ENCODE measurements around the gene MRPL51. TPM values are rescaled to one million over a fixed set of nuclear protein-coding genes. Genes with fewer than 3 reads are reported as not detected.
A peak's percentile ranks its signal among the peaks of the same experiment; 100 is the strongest.
"Not testable (repeated sequence)": the region's sequence is repeated elsewhere in the genome, so short reads cannot be mapped to it uniquely, and the experiment has no call there.

The MRPL51 gene
- total RNA-seq, 2 experiments from 2014 or later = 152 to 338 TPM

DNA sequence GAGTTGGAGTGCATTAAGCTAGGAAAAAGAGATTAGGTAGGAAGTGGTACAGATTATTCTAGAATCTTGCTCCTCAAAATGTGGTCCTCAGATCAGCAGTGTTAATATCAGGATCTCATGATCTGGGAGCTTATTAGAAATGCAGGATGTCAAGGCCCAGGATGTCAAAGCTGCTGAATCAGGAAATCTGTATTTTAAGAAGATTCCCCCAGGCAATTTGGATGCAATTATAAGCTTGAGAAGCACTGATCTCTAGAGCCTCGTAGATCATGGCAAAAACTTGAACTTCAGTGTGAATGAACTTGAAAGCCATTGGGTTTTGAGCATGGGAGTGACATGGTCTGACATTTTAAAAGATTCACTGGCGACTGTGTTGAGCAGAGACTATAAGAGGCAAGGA, 7.4 kb upstream of the MRPL51 start:
- H3K9me3 ChIP-seq (ENCODE audit: low read length) = no peaks in the 10 kb centered on the region
- intact Hi-C loops (cut with micrococcal nuclease; ENCODE audit: unreplicated experiment) = no loop called here
- no peak overlapping the region for H3K4me2 ChIP-seq (ENCODE audit: low read length)
- H3K27ac ChIP-seq (ENCODE audit: low read depth, low read length, poor library complexity, severe bottlenecking) = no peak overlapping the region
- H3K4me3 ChIP-seq (ENCODE audit: low read depth, low read length, poor library complexity, severe bottlenecking) = no peak overlapping the region
- no peaks in the 10 kb centered on the region for H3K9me2 ChIP-seq (ENCODE audit: insufficient read depth, low read length)
- ChIA-PET CTCF (ENCODE audit: unreplicated experiment) (no interaction called here), POLR2A (interaction anchor here (1.2 to 1.5 kb wide), 2 partner anchors 29 to 34 kb away, joined by 3 to 4 read pairs; partner anchors contain the start of genes GAPDH and VAMP1)
- peaks cover 96% of the 10 kb centered on the region for H3K36me3 ChIP-seq (ENCODE audit: insufficient read depth, low read length)
- peaks cover 76% of the 10 kb centered on the region for H3K79me2 ChIP-seq (ENCODE audit: insufficient read depth, low read depth, low read length)
- no TSS peak for BruUV-seq (replicated peaks)
- DNase-seq (ENCODE audit: low spot score) = no peak
- no peaks in the 10 kb centered on the region for H4K20me1 ChIP-seq (ENCODE audit: insufficient read depth, low read length)
- H3K4me1 ChIP-seq (ENCODE audit: insufficient read depth, low read length, poor library complexity, severe bottlenecking) = peaks cover 20% of the 10 kb centered on the region
- TF ChIP-seq EZH2phosphoT487 (IDR thresholded peaks at IDR 0.05; ENCODE audit: borderline replicate concordance, low read depth, low read length) = no peak
- TF ChIP-seq, protein P1, sequence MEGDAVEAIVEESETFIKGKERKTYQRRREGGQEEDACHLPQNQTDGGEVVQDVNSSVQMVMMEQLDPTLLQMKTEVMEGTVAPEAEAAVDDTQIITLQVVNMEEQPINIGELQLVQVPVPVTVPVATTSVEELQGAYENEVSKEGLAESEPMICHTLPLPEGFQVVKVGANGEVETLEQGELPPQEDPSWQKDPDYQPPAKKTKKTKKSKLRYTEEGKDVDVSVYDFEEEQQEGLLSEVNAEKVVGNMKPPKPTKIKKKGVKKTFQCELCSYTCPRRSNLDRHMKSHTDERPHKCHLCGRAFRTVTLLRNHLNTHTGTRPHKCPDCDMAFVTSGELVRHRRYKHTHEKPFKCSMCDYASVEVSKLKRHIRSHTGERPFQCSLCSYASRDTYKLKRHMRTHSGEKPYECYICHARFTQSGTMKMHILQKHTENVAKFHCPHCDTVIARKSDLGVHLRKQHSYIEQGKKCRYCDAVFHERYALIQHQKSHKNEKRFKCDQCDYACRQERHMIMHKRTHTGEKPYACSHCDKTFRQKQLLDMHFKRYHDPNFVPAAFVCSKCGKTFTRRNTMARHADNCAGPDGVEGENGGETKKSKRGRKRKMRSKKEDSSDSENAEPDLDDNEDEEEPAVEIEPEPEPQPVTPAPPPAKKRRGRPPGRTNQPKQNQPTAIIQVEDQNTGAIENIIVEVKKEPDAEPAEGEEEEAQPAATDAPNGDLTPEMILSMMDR (conservative IDR thresholded peaks at IDR 0.05; ENCODE audit: low read length) = no peak
- no peak overlapping the region for H2AFZ ChIP-seq (ENCODE audit: low read length)

DNA sequence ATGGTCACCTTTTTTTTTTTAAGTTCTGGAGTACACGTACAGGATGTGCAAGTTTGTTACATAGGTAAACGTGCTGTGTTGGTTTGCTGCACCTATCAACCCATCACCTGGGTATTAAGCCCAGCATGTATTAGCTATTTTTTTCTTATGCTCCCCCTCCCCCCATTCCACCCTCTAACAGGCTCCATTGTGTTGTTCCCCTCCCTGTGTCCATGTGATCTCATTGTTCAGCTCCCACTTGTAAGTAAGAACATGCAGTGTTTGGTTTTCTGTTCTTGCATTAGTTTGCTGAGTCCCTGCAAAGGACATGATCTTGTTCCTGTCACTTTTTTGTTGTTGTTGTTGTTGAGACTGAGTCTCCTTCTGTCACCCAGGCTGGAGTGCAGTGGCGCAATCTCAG, 4.2 kb upstream of the MRPL51 start:
- BruUV-seq (replicated peaks); intact Hi-C loops (cut with micrococcal nuclease; ENCODE audit: unreplicated experiment): not testable (repeated sequence)
- peak overlapping the region; percentile 98; the same call in 1 of the 2 replicates for H3K4me2 ChIP-seq (ENCODE audit: low read length)

DNA sequence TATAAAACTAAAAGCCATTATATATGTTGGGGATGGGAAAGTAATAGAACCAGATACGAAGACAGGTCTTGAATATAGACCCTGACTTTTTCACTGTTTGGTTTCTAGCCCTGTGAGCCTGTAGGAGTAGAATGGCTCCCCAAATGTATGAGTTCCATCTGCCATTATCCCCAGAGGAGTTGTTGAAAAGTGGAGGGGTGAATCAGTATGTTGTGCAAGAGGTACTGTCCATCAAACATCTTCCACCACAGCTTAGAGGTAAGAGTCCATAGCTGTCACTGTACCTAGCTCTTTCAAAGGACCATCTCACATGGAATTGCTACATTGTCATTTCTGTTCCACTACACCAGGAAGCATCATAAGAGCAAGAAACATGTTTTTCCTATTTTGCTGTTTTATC, 1.9 kb upstream of the MRPL51 start:
- intact Hi-C loops (cut with micrococcal nuclease; ENCODE audit: unreplicated experiment) = loop anchor here (1.0 to 5.0 kb wide), 2 partner anchors 39 to 202 kb away; partner anchors contain the start of gene GAPDH
- H3K4me2 ChIP-seq (ENCODE audit: low read length) = peak overlapping the region; percentile 98
- POLR2A ChIA-PET = interaction anchor here (0.6 to 3.4 kb wide), 13 partner anchors 8 to 229 kb away, joined by 3 to 14 read pairs (median 4); partner anchors contain the start of genes CD27, COPS7A, GAPDH and TAPBPL
- H3K27ac ChIP-seq (ENCODE audit: low read depth, low read length, poor library complexity, severe bottlenecking) = peak overlapping the region; percentile 96
- no TSS peak for BruUV-seq (replicated peaks)
- peaks cover 37% of the 10 kb centered on the region for H3K4me1 ChIP-seq (ENCODE audit: insufficient read depth, low read length, poor library complexity, severe bottlenecking)
- no peak overlapping the region for H2AFZ ChIP-seq (ENCODE audit: low read length)
- H3K9me2 ChIP-seq (ENCODE audit: insufficient read depth, low read length) = no peaks in the 10 kb centered on the region
- H3K79me2 ChIP-seq (ENCODE audit: insufficient read depth, low read depth, low read length) = peaks cover 63% of the 10 kb centered on the region
- H3K9me3 ChIP-seq (ENCODE audit: low read length) = no peaks in the 10 kb centered on the region
- TF ChIP-seq, protein P1 (conservative IDR thresholded peaks at IDR 0.05; ENCODE audit: low read length) = no peak
- no peak for TF ChIP-seq EZH2phosphoT487 (IDR thresholded peaks at IDR 0.05; ENCODE audit: borderline replicate concordance, low read depth, low read length)
- DNase-seq (ENCODE audit: low spot score) = peak; percentile 28
- CTCF ChIA-PET (ENCODE audit: unreplicated experiment) = interaction anchor here (0.6 to 0.9 kb wide), 2 partner anchors 43 to 54 kb away, joined by 3 read pairs; no protein-coding TSS in a partner anchor
- H3K36me3 ChIP-seq (ENCODE audit: insufficient read depth, low read length) = peaks cover 75% of the 10 kb centered on the region
- peak overlapping the region; percentile 91 for H3K4me3 ChIP-seq (ENCODE audit: low read depth, low read length, poor library complexity, severe bottlenecking)
- H4K20me1 ChIP-seq (ENCODE audit: insufficient read depth, low read length) = no peaks in the 10 kb centered on the region

More for the DNA sequence above, 4.2 kb upstream of the MRPL51 start:
- DNase-seq (ENCODE audit: low spot score); H3K4me3 ChIP-seq (ENCODE audit: low read depth, low read length, poor library complexity, severe bottlenecking); H4K20me1 ChIP-seq (ENCODE audit: insufficient read depth, low read length); H2AFZ ChIP-seq (ENCODE audit: low read length); H3K9me2 ChIP-seq (ENCODE audit: insufficient read depth, low read length); H3K9me3 ChIP-seq (ENCODE audit: low read length); CTCF ChIA-PET (ENCODE audit: unreplicated experiment); H3K27ac ChIP-seq (ENCODE audit: low read depth, low read length, poor library complexity, severe bottlenecking): not testable (repeated sequence)
- POLR2A ChIA-PET = interaction anchor here (1.3 to 3.4 kb wide), 3 partner anchors 12 to 38 kb away, joined by 3 to 14 read pairs (median 6); partner anchors contain the start of genes GAPDH and VAMP1
- H3K36me3 ChIP-seq (ENCODE audit: insufficient read depth, low read length) = peaks cover 74% of the 10 kb centered on the region
- H3K4me1 ChIP-seq (ENCODE audit: insufficient read depth, low read length, poor library complexity, severe bottlenecking) = peaks cover 28% of the 10 kb centered on the region
- peaks cover 68% of the 10 kb centered on the region for H3K79me2 ChIP-seq (ENCODE audit: insufficient read depth, low read depth, low read length)

Measured in OCI-LY7 (cell line).